IPS-NIHi7 (cell line): ENCODE measurements around the gene LRFN4.

Experiments
- DNase-seq: peaks from one replicate; pipeline ENCODE4 v3.0.0; 2012; ENCODE audit warnings: mixed read lengths; ENCODE audit errors: extremely low spot score

The LRFN4 gene

GRCh38 chr11:66870616-66871520, 14.0 kb downstream of the LRFN4 start:
- DNase-seq = no peak

DNA sequence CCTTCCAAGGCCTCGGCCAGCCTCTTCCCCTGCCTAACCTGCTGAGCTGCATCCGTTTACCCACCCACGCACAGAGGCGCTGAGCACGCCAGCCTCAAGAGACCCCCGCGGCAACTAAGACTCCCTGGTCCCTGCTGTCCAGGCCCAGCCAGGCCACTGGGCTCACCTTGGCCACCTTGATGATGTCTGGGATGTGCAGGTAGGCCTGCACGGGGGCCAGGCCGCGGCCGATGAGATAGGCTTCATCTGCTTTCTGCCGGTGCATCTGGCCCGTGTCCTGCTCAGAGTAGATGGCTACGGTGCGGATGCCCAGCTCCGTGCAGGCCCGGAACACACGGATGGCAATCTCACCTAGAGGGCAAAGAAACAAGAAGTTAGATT, 14.6 kb downstream of the LRFN4 start:
- DNase-seq = no peak

DNA sequence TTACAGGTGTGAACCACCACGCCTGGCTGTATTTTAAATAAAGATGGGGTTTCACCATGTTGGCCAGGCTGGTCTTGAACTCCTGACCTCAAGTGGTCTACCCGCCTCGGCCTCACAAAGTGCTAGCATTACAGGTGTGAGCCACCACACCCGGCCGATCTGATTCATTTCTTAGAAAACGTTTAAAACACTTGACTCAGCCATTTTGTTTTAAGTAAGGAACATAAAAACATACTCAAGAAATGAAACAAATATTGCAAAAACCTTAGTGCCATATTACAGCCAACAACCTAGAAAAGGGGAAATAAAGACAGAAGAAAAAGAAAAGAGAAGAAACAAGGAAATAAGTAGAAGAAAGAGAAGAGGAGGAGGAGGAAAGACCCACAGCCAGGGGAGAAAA, 17.4 kb downstream of the LRFN4 start:
- no peak for DNase-seq

DNA sequence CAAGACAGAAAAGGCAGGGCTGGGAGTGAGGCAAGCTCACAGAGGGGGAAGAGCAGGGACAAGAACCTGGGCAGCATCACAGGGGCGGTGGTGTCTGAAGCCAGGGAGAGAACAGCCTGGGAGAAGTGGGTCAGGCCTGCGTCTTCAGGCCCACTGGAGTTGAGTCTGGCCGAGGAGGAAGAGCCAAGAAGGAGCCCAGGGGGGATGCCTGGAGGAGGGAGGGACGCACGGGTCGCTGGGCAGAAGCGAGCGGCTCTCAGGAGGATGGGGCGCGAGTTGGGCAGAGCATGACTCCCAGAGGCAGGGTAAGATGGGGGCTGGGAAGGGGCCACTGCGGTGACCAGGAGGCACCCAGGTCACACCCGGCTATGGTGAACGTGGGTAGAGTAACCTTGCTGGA, 18.5 kb downstream of the LRFN4 start:
- DNase-seq = no peak

DNA sequence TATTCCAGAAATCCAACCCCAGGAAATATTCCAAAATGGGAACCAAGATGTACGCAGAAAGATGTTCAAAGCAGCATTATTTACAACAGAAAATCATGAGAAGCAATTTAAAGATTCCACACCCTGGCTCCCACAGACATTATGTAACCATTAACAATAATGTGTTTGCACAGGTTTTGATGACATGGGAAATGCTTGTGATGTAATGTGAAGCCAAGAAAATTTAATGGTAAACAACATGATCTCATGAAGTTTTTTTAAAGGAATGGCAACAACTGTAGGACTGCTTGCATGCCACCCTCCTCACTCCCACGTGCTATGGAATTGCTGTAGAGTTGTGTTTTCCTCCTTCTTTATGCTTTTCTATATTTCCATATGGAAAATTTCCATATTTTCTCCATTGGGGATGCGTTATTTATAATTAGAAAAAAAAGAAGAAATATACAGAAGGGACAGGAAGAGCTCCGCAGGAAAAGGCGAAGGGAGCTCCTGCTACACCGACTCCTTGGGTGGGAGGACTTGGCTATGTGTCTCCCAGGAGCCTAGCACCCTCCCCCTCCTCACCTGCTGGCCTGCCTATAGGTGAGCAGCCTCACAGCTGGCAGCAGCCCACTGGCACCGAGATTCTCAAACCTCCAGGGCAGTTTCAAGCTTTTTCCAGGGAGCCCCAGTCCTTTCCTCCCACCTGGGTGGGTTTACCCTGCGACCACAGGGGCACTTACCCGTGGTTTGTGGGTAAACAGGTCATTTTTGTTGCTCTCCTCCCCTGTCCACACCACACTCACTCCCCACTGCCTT, 20.9 kb downstream of the LRFN4 start:
- no peak for DNase-seq

GRCh38 chr11:66878474-66878873, 21.6 kb downstream of the LRFN4 start:
- no peak for DNase-seq

DNA sequence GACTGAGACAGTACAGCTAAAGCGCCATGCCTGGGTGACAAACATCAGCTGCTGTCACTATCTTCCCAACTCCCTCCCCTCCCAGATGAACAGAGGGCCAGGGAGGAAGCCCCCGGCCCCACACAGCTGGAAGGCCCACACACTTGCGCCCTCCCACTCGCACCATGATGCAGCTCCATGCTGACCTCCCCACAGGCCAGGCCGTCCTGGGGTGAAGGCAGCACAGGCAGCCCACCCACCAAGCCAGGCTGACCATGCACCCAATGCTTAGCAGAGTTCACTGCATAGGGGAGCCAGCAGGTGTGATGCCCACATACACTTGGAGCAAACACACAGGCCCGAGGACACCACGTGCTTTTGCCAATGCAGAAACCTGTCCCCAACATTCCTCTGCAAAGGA, 22.1 kb downstream of the LRFN4 start:
- DNase-seq = no peak

- DNase-seq = no peak
Measured at GRCh38 chr11:66879583-66879982, 22.7 kb downstream of the LRFN4 start.

DNA sequence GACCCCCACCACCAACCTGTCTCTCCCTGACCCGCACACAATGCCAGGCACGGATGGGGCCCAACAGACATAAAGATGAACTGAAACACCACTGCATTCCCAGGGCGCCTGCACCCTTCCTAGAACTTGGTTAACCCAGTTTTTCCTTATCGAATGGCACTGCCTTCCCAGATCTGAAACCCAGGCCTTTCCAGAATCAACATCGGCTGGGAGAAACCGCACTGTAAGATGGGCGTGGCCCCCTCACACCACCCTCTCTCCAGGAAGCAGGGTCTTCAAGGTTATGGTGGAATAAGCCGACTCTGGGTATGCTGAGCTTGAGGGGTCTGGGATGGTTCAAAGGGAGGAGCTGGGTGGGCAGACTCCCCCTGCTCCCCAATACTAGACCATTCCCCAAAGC, 23.1 kb downstream of the LRFN4 start:
- DNase-seq = no peak

DNA sequence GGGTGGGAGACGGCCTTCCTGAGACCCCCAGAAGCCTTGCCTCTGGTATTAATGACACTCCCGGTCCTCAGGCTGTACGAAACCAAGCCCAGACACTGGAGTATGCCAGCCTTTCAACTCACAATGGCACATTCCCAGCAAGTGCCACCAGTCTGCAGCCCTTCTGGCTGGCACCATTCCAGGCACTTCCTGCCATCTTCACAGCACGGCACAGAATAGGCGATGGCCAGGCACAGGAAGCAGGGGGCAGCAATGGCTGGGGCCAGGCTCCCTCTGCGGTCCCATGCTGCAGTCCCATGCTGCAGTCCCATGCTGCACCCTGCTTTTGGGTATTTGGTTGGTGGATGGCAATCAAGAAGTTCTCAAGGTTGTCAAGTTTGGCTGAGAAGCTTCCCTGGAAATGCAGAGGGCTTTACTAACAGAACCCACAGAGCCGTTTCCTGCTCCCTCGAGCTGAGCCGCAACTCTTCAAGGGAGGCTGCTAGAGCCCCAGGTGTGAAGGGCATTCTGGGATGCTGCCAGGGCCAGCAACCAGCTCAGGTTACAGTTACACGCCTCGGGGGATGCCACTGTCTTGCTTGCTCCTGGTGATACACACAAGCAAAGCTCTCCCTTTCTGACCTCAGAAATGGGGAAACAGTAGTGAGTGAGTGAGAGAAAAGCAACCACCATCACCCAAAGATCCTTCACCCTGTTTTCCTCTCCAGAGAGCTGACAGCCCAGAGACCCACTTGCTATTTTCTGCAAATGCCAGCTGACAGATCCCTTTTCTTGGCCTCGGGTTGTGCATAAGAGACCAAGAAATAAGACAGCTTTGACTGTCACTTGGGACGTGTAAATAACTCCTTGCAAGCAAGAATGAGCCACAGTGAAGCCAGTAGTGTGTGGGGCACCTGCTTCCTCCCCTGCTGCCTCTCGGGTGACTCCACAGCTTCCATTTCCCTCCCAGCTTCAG, 23.9 kb downstream of the LRFN4 start:
- DNase-seq = no peak

GRCh38 chr11:66881451-66881835, 24.6 kb downstream of the LRFN4 start:
- DNase-seq = no peak

GRCh38 chr11:66881927-66882452, 25.1 kb downstream of the LRFN4 start:
- DNase-seq = no peak

GRCh38 chr11:66882561-66883015, 25.7 kb downstream of the LRFN4 start:
- no peak for DNase-seq

GRCh38 chr11:66883016-66883965, 26.4 kb downstream of the LRFN4 start:
- DNase-seq = peak; percentile 82

- DNase-seq = no peak
Measured at GRCh38 chr11:66884443-66884842, 27.6 kb downstream of the LRFN4 start.

DNA sequence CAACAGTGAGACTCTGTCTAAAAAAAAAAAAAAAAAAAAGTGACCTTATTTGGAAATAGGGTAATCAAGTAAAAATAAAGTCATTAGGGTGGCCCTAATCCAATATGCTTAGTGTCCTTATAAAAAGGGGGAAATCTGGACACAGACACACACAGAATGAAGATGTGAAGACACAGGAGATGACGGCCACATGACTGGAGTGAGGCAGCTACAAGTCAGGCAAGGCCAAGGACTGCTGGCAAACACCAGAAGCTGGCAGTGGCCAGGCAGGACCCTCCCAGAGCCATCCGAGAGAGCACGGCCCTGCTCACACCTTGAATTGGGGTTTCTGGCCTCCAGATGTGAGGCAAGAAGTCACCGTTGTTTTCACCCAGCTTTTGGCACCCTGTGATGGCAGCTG, 28.6 kb downstream of the LRFN4 start:
- DNase-seq = no peak

GRCh38 chr11:66885950-66886440, 29.1 kb downstream of the LRFN4 start:
- no peak for DNase-seq

- DNase-seq = no peak
Measured at GRCh38 chr11:66886671-66887221, 29.9 kb downstream of the LRFN4 start.

DNA sequence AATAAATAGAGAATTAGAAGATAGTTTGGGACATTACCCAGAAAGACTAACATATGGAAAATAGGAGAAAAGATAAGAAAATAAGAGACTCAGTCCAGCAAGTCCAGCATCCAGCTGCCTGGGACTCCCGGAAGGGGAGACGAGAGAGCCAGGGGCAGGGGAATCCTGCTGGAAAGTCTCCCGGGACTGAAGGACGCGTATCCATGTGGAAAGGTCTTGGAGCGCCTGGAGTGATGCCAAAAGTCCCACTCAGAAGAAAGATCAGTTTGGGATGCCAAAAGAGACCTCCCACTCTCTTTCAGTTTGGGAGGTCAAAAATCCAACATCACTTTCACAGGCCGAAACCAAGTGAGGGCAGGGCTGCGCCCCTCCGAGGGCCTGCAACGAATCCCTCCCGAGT, 30.7 kb downstream of the LRFN4 start:
- no peak for DNase-seq

DNA sequence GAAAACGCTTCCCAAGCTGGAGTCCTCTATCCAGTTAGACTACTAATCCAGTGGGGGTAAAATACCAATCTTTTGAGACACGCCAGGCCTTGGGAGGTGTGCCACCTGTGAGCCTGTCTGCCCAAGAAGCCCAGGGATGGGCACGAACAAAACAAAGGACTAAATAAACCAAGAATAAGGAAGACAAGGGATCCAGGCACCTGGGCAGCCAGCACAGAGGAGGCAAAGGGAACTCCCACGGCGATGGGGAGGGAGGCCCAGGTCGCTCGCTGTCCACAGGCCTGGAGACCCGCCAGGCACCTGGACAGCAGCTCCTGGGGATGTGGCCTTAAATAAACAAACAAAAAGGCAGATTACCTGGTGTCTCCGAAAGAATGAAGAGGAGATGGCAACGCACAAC, 31.4 kb downstream of the LRFN4 start:
- DNase-seq = no peak
